NCI-H2171 treated with DMSO at 0.1 percent for 48 hours (cell line): ENCODE results near the gene TSPYL1.
"Not testable (repeated sequence)": the region's sequence is repeated elsewhere in the genome, so short reads cannot be mapped to it uniquely, and the experiment has no call there.

Experiments used
- DNase-seq: peaks from one replicate; lab custom pipeline; 2025; lab: John Stamatoyannopoulos, UW

The TSPYL1 gene

DNA sequence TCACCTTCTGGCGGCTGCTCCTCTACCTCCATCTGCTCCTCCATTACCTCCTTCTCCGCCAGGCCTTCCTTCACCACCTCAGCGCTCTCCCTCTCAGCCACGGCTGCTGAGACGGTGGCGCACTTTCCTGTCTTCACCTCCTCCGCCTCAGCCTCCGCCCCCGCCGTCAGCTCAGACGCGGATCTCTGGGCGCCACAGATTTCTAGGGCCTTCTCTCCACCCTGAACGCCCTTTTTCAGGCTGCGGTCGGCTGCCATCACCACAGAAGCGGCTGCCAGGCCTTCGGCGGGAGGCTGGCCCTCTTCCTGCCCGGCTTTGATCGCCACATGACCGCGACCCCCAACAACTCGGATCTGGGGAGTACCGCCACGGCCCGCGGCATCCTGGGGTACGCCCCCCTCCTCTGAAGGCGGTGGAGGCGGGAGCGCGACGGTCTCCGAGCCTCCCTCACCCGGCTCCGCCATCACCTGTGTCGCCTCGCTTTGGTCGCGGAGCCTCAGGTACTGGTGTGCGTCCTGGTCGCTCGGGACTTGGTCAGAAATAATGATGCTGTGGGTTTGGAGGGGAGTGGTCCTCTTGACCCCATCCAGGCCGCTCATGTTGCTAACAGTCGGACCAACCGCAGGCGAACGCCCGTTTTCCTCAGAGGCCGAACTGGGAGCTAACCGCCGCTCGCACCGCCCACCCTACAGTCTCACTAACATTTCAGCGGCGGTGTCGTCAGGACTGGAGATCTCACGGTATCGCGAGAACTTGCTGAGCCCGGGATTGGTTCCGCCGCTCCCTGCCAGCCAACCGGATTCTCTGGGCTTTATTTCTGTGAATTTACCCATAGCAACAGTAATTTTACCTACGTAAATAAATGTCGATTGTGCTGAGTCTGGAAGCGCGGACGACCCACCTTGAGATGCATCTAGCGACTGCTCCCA lies at the start of gene TSPYL1:
Gene TSPYL1 (minus strand): TSS at position 699 of the 929 bp plus-strand sequence. CDS start 100 bp downstream, at position 599.
- DNase-seq: peak; percentile 96

- DNase-seq: no peak
Measured at GRCh38 chr6:116329156-116329555, 49.4 kb upstream of the TSPYL1 start.

GRCh38 chr6:116328528-116328903 lies 48.8 kb upstream of the TSPYL1 start:
- no peak for DNase-seq

DNA sequence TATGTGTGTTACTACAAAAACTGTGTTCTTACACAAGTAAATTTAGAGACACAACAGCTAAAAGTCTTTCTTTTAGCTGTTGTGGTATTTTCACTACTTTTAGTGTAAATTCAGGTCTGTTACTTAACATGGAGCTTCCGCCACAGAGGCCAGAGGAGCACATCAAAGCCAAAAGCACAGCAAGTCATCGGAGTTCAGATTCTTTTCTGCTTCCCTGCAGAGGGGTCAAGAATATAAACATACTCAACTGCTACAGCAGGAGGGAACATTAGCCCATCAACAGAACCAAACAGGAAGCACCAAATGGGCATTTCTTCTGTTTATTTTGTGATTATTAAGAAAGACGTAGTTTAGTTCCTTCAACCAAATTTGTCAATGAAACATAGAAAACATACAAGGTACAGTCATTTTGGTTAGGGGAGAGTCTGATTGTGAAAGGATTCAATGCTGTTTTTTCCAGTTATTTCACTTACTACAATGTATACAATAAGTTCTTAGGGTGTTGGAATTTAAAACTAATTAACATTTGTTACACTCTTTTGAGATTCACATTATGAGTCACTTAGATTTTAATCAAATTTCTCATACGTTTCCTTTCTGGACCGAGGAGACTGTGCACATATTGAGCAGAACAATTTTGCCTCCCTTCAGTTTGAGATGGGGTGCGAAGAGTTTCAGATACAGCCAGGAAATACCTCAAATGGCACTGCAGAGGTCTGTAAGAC lies 48.2 kb upstream of the TSPYL1 start:
- no peak for DNase-seq

DNA sequence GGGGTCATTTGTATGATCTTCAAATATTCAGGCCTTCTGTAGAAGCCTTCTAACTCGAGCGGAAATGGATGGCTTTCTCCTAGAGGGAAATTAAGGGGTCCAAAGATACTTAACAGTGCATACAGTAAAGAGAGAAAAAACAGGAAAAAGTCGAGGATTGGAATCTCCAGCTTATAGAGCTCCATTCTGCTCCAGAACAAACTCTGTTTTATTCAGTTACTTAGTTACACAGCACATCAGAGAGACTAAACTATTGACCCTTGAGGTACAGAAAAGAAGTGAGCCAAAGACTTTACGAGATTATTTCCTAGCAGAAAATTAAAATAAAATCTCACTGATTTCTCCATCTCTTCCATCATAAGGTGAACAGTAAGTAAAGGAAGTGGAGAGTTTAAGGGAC lies 47.3 kb upstream of the TSPYL1 start:
- DNase-seq: no peak

DNA sequence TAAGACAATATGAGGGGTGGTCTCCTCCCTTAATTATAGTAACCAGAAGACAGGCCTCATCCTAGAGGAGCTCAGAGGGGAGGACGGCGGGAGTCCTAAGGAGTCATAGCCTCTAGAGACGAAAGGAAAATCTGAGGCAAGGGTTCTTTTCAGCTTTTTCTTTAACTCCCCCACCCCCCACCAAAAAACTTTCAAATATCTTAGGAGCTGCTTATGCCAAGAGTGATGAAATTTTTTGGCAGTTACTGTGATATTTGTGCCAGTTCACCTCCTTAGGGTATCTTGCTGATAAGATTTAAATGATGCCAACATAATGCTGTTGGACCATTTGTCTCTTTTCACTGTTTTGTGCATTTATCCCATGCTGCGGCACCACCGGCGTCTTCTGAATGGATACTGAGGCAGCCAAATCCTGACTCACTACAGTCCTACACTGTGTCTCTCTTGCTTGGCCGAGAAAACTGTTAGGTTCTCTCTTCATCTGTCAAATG lies 46.5 kb upstream of the TSPYL1 start:
- DNase-seq: no peak

DNA sequence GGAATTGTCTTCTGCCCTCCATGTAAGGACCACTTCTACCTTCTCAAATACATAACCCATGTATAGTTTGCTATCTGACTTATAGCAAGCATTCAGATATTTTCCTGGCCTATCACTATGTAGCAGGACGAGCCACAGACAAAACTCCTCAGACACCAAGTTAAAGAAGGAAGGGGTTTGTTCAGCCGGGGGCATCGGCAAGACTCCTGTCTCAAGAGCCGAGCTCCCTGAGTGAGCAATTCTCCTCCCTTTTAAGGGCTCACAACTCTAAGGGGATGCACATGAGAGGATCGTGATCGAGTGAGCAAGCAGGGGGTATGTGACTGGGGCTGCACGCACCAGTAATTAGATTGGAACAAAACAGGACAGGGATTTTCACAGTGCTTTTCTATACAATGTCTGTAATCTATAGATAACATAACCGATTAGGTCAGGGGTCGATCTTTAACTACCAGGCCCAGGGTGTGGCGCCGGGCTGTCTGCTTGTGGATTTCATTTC lies 46.0 kb upstream of the TSPYL1 start:
- not testable (repeated sequence) for DNase-seq

DNA sequence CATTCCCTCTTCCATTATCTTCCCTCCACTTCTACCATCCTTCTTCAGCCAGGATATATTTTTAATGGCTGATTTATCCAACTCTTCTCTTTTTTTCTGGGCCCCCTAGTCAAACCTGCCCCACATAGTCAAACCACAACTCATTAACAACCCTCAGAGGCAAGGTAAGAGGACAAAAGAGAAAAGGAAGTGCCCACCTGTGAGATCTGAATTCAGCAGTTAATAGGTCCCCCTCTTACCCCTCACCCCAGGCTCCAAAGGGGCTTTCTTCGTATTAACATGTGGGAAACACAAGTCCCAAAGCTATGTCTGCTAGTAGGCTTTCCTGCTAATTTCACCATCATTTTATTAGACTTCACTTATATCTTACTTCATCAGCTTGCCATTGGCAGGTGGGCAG lies 44.1 kb upstream of the TSPYL1 start:
- DNase-seq: no peak

DNA sequence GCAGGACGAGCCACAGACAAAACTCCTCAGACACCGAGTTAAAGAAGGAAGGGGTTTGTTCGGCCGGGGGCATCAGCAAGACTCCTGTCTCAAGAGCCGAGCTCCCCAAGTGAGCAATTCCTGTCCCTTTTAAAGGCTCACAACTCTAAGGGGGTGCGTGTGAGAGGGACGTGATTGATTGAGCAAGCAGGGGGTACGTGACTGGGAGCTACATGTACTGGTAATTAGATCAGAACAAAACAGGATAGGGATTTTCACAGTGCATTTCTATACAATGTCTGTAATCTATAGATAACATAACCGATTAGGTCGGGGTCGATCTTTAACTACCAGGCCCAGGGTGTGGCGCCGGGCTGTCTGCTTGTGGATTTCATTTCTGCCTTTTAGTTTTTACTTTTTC lies 42.2 kb upstream of the TSPYL1 start:
- not testable (repeated sequence) for DNase-seq

DNA sequence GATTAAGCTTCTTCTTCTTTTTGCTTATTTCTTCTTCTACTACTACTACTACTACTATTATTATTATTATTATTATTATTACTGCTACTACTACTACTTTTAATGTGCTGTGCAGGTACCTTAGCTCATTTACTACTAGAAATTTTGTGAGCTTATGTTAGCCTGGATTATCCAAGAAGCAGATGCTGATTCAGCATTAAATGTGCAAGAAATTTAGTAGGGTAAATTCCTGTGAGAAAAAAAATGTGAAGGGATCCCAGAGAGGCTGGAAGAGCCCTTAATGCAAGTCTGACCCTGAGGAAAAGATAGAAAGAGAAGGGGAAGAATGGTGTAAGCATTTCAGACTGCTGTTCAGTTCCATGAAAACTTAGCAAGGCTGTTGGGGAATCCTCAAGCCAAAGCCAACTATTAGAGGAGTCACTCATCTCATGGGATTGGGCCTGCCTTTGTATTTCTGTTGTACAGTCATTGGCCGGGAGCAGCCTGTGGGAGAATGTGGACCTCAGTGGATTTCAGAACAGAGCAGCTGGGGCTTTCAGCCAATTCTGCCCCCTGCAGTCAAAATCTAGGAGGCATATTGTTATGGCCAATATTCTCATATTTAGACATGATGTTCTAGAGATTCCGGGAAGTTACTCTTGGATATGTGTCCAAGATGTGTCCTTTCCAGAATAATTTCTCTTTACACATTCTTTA lies 37.2 kb upstream of the TSPYL1 start:
- DNase-seq: no peak

GRCh38 chr6:116314878-116315277 lies 35.1 kb upstream of the TSPYL1 start:
- DNase-seq: no peak

- no peak for DNase-seq
Measured at GRCh38 chr6:116314218-116314617, 34.5 kb upstream of the TSPYL1 start.

GRCh38 chr6:116313101-116313776 lies 33.5 kb upstream of the TSPYL1 start:
- DNase-seq: no peak

- DNase-seq: no peak
Measured at GRCh38 chr6:116309657-116310056, 29.9 kb upstream of the TSPYL1 start.

GRCh38 chr6:116309001-116309400 lies 29.3 kb upstream of the TSPYL1 start:
- no peak for DNase-seq

- no peak for DNase-seq
Measured at GRCh38 chr6:116307633-116308032, 27.9 kb upstream of the TSPYL1 start.

DNA sequence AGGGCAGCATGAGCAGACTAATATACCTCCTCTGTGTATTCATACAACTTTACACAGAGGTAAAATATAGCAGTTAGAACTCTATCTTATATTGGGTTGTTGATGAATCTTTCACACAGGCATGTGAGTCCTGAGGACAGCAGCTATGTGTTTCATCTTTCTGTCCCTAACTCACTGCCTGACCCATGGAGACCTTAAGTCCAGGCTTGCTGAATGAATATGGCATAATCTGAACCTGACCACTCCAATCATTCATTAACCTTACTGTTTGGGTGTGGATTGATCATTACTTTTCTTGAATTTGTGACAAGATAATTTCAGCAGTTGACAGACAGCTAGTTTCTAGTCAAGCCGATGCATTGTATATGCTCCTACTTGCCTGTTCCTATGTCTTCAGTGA lies 27.3 kb upstream of the TSPYL1 start:
- no peak for DNase-seq

- DNase-seq: no peak
Measured at GRCh38 chr6:116304538-116305097, 24.9 kb upstream of the TSPYL1 start.

DNA sequence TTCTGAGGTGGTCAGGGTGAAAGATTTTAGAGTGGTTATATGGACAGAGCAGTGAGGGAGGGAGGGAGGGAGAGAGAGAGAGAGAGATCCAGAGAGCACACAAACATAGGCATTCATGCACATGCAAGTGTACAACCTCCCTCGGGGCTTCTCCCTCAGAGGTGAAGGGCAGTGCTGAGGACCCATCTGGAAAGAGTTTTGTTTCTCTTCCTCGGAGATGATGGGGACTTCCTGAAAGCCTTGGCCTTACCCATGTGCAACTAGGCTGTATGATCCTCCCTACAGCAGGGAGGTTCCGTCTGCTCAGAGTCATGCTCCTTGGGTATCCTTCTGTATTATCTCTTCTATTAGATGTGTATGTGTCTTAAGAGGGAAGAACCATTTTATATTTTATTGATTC lies 21.4 kb upstream of the TSPYL1 start:
- no peak for DNase-seq

GRCh38 chr6:116300566-116300965 lies 20.8 kb upstream of the TSPYL1 start:
- no peak for DNase-seq

- DNase-seq: no peak
Measured at GRCh38 chr6:116298973-116299372, 19.2 kb upstream of the TSPYL1 start.
